Measurements from ENCODE around the gene COPZ2. TPM values are rescaled to one million over a fixed set of nuclear protein-coding genes. Genes with fewer than 3 reads are reported as not detected.
"Not testable (repeated sequence)": the region's sequence is repeated elsewhere in the genome, so short reads cannot be mapped to it uniquely, and the experiment has no call there.

Gene COPZ2
- total RNA-seq, 2 donors from 2014 or later, result 7.0 to 43.5 TPM

- Histone ChIP-seq H3K4me3 (no peak overlapping the region), H3K36me3 (replicated peaks in 1 of 2; ENCODE audit: insufficient read depth in 1 of 2, low read depth in 2 of 2) (no peaks in the 10 kb centered on the region), H3K27me3 (no peaks in the 10 kb centered on the region), H3K9me3 (no peaks in the 10 kb centered on the region), H3K27ac (no peak overlapping the region), H3K4me1 (peaks cover 31% of the 10 kb centered on the region)
- TF ChIP-seq POLR2A (IDR thresholded peaks at IDR 0.05), result no peak
- TF ChIP-seq, protein P1, sequence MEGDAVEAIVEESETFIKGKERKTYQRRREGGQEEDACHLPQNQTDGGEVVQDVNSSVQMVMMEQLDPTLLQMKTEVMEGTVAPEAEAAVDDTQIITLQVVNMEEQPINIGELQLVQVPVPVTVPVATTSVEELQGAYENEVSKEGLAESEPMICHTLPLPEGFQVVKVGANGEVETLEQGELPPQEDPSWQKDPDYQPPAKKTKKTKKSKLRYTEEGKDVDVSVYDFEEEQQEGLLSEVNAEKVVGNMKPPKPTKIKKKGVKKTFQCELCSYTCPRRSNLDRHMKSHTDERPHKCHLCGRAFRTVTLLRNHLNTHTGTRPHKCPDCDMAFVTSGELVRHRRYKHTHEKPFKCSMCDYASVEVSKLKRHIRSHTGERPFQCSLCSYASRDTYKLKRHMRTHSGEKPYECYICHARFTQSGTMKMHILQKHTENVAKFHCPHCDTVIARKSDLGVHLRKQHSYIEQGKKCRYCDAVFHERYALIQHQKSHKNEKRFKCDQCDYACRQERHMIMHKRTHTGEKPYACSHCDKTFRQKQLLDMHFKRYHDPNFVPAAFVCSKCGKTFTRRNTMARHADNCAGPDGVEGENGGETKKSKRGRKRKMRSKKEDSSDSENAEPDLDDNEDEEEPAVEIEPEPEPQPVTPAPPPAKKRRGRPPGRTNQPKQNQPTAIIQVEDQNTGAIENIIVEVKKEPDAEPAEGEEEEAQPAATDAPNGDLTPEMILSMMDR (IDR thresholded peaks at IDR 0.05), result no peak
- DNase-seq (no peak), ATAC-seq (no peak)
- intact Hi-C loops (cut with DNase I), result no loop called here
- WGBS, 2 donors, result 71 to 76% methylated on average over 10 to 14 of the region's 14 CpGs
Observed at GRCh38 chr17:47990962-47991731, 46.5 kb downstream of the COPZ2 start.

DNA sequence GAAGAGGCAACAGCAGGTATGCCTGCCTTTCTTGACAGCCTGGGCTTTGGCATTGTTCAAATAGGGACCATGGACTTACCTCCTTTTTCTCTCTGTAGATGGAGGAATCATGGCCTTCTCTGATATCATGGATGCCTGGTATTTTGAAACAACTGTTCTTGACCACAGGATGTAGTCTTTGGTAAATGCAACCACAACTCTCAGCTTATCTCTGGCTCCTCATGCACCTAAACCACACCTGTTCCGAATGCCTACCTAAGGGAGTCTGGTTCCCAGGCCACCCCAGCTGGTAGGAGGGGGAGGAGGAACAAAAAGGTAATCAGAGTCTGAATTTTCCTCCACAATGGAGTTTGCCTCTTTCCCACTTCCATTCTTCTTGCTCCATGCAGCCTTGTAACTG, 47.9 kb downstream of the COPZ2 start:
- Histone ChIP-seq H3K4me3 (no peak overlapping the region), H3K27me3 (no peaks in the 10 kb centered on the region), H3K36me3 (replicated peaks in 1 of 2; ENCODE audit: insufficient read depth in 1 of 2, low read depth in 2 of 2) (no peaks in the 10 kb centered on the region), H3K9me3 (no peaks in the 10 kb centered on the region), H3K4me1 (peaks cover 16% of the 10 kb centered on the region), H3K27ac (no peak overlapping the region)
- no peak for TF ChIP-seq POLR2A (IDR thresholded peaks at IDR 0.05)
- TF ChIP-seq, protein P1 (IDR thresholded peaks at IDR 0.05), result no peak
- DNase-seq (no peak), ATAC-seq (no peak)
- intact Hi-C loops (cut with DNase I), result loop anchor here (10.0 kb wide), 1 partner anchor 95 kb away; the partner anchor contains the start of gene SP2
- WGBS, 2 donors, result 40 to 47% methylated on average over 1 of the region's 1 CpG

DNA sequence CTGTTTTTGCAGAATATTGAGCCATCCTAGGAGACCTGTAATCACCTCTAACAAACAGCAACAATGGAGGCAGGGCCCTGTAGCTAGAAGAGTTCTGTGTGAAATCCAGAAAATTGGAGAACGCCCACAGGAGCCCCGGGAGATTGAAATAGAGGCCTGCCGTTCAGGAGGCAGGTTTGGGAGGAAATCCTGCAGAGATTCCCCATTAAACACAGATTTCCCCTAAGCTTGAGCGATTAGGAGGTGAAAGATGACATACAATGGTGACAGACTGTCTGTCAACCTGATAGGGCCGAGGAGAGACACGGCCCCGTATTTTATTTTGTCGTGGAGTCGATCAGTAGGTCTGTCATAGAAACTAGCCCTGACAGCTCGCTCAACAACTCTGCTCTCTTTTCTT, 48.4 kb downstream of the COPZ2 start:
- Histone ChIP-seq H3K27me3 (no peaks in the 10 kb centered on the region), H3K36me3 (replicated peaks in 1 of 2; ENCODE audit: insufficient read depth in 1 of 2, low read depth in 2 of 2) (no peaks in the 10 kb centered on the region), H3K4me3 (no peak overlapping the region), H3K27ac (no peak overlapping the region), H3K9me3 (no peaks in the 10 kb centered on the region), H3K4me1 (peaks cover 11% of the 10 kb centered on the region)
- intact Hi-C loops (cut with DNase I), result loop anchor here (10.0 kb wide), 1 partner anchor 94 kb away; the partner anchor contains the start of gene SP2
- no peak for TF ChIP-seq POLR2A (IDR thresholded peaks at IDR 0.05)
- TF ChIP-seq, protein P1 (IDR thresholded peaks at IDR 0.05), result no peak
- no peak for ATAC-seq
- no peak for DNase-seq
- 74 to 82% methylated on average over 10 of the region's 10 CpGs for WGBS, 2 donors

DNA sequence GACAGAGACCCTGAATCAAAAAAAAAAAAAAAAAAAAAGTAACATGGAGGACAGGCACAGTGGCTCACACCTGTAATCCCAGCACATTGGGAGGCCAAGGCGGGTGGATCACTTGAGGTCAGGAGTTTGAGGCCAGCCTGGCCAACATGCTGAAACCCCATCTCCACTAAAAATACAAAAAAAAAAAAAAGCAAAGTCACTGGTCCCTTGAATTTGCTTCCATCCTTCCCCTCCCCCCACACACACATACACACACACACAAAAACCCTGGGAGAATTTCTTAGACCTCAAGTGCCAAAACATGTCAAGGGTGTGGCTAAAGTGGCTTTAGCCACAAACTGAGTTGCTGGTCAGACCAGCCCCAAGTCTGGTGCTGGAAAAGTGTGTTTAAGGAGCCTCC, 49.2 kb downstream of the COPZ2 start:
- intact Hi-C loops (cut with DNase I), result loop anchor here (10.0 kb wide), 1 partner anchor 94 kb away; the partner anchor contains the start of gene SP2
- not testable (repeated sequence) for H3K27ac ChIP-seq; H3K9me3 ChIP-seq; ATAC-seq; H3K4me1 ChIP-seq; H3K4me3 ChIP-seq; H3K36me3 ChIP-seq (replicated peaks in 1 of 2; ENCODE audit: insufficient read depth in 1 of 2, low read depth in 2 of 2); H3K27me3 ChIP-seq; DNase-seq
- WGBS, 2 donors, result 94 to 100% methylated on average over 1 of the region's 1 CpG

- DNase-seq (peak in 2 of 4 donors; percentile 53 to 58), ATAC-seq (peak; percentile 61)
- Histone ChIP-seq H3K27me3 (no peaks in the 10 kb centered on the region), H3K36me3 (replicated peaks in 1 of 2; ENCODE audit: insufficient read depth in 1 of 2, low read depth in 2 of 2) (no peaks in the 10 kb centered on the region), H3K9me3 (no peaks in the 10 kb centered on the region), H3K4me1 (peaks cover 5% of the 10 kb centered on the region), H3K27ac (peak overlapping the region; percentile 15 to 48 (median 36)), H3K4me3 (no peak overlapping the region)
- 27 to 43% methylated on average over 12 to 17 of the region's 17 CpGs for WGBS, 2 donors
- TF ChIP-seq POLR2A (IDR thresholded peaks at IDR 0.05), result no peak
- TF ChIP-seq, protein P1 (IDR thresholded peaks at IDR 0.05), result no peak
- intact Hi-C loops (cut with DNase I), result loop anchor here (10.0 kb wide), 1 partner anchor 93 kb away; the partner anchor contains the start of gene SP2
Observed at GRCh38 chr17:47987240-47987835, 50.3 kb downstream of the COPZ2 start.
